Stimulated activated naive CD8-positive, alpha-beta T cell treated with anti-CD3 and anti-CD28 coated beads, Interleukin-15, Interleukin-2, amounts not matched to agents 100 ng/mL and 50 ng/mL, for 24 hours (primary cell): ENCODE measurements around the gene CEBPZ.
A peak's percentile ranks its signal among the peaks of the same experiment; 100 is the strongest.
"Not testable (repeated sequence)": the region's sequence is repeated elsewhere in the genome, so short reads cannot be mapped to it uniquely, and the experiment has no call there.

Source experiments
- H3K27ac Mint-ChIP-seq: one replicate; pipeline ENCODE4 v1.8.0; 2021; ENCODE audit warnings: mild to moderate bottlenecking, mixed read lengths
- H3K27me3 Mint-ChIP-seq: one replicate; pipeline ENCODE4 v1.8.0; 2021; ENCODE audit warnings: mixed read lengths
- H3K36me3 Mint-ChIP-seq: one replicate; pipeline ENCODE4 v1.8.0; 2021; ENCODE audit warnings: low read depth, mixed read lengths
- H3K4me1 Mint-ChIP-seq: one replicate; pipeline ENCODE4 v1.8.0; 2021; ENCODE audit warnings: low read depth, mixed read lengths
- H3K4me3 Mint-ChIP-seq: one replicate; pipeline ENCODE4 v1.8.0; 2021; ENCODE audit warnings: mild to moderate bottlenecking, mixed read lengths
- H3K9me3 Mint-ChIP-seq: one replicate; pipeline ENCODE4 v1.8.0; 2021; ENCODE audit warnings: mixed read lengths

CEBPZ gene

GRCh38 chr2:37232131-37232933 lies 936 bp upstream of the CEBPZ start:
- no peaks in the 10 kb centered on the region for H3K9me3 Mint-ChIP-seq
- no peak overlapping the region for H3K27ac Mint-ChIP-seq
- no peaks in the 10 kb centered on the region for H3K27me3 Mint-ChIP-seq
- H3K36me3 Mint-ChIP-seq: peaks cover 43% of the 10 kb centered on the region
- H3K4me3 Mint-ChIP-seq: no peak overlapping the region
- H3K4me1 Mint-ChIP-seq: peaks cover 44% of the 10 kb centered on the region

GRCh38 chr2:37230581-37230980 lies 815 bp downstream of the CEBPZ start:
- Mint-ChIP-seq H3K4me1 (peaks cover 59% of the 10 kb centered on the region), H3K36me3 (peaks cover 47% of the 10 kb centered on the region)

GRCh38 chr2:37228788-37229187 lies 2.6 kb downstream of the CEBPZ start:
- H3K27ac Mint-ChIP-seq: no peak overlapping the region
- peaks cover 60% of the 10 kb centered on the region for H3K4me1 Mint-ChIP-seq
- no peaks in the 10 kb centered on the region for H3K9me3 Mint-ChIP-seq
- no peak overlapping the region for H3K4me3 Mint-ChIP-seq
- peaks cover 48% of the 10 kb centered on the region for H3K36me3 Mint-ChIP-seq
- no peaks in the 10 kb centered on the region for H3K27me3 Mint-ChIP-seq

More at GRCh38 chr2:37230581-37230980, 815 bp downstream of the CEBPZ start:
- H3K27ac Mint-ChIP-seq: no peak overlapping the region
- H3K9me3 Mint-ChIP-seq: no peaks in the 10 kb centered on the region
- no peaks in the 10 kb centered on the region for H3K27me3 Mint-ChIP-seq
- H3K4me3 Mint-ChIP-seq: no peak overlapping the region

GRCh38 chr2:37226863-37227262 lies 4.5 kb downstream of the CEBPZ start:
- no peaks in the 10 kb centered on the region for H3K9me3 Mint-ChIP-seq
- H3K4me3 Mint-ChIP-seq: peak overlapping the region; percentile 45
- H3K4me1 Mint-ChIP-seq: peaks cover 73% of the 10 kb centered on the region
- H3K27me3 Mint-ChIP-seq: no peaks in the 10 kb centered on the region
- H3K27ac Mint-ChIP-seq: no peak overlapping the region
- H3K36me3 Mint-ChIP-seq: peaks cover 65% of the 10 kb centered on the region

GRCh38 chr2:37225129-37225528 lies 6.3 kb downstream of the CEBPZ start:
- Mint-ChIP-seq H3K4me1 (peaks cover 73% of the 10 kb centered on the region), H3K4me3 (peak overlapping the region; percentile 0), H3K36me3 (peaks cover 81% of the 10 kb centered on the region)
- not testable (repeated sequence) for H3K27ac Mint-ChIP-seq, H3K27me3 Mint-ChIP-seq, H3K9me3 Mint-ChIP-seq

GRCh38 chr2:37224063-37224462 lies 7.3 kb downstream of the CEBPZ start:
- Mint-ChIP-seq H3K9me3 (no peaks in the 10 kb centered on the region), H3K27me3 (no peaks in the 10 kb centered on the region), H3K4me1 (peaks cover 63% of the 10 kb centered on the region), H3K27ac (no peak overlapping the region), H3K4me3 (no peak overlapping the region), H3K36me3 (peaks cover 84% of the 10 kb centered on the region)

- H3K27ac Mint-ChIP-seq: peak overlapping the region; percentile 7
- no peak overlapping the region for H3K4me3 Mint-ChIP-seq
- H3K27me3 Mint-ChIP-seq: no peaks in the 10 kb centered on the region
- peaks cover 84% of the 10 kb centered on the region for H3K36me3 Mint-ChIP-seq
- no peaks in the 10 kb centered on the region for H3K9me3 Mint-ChIP-seq
- H3K4me1 Mint-ChIP-seq: peaks cover 55% of the 10 kb centered on the region
Observed at GRCh38 chr2:37223131-37223530, 8.3 kb downstream of the CEBPZ start.

- H3K9me3 Mint-ChIP-seq: no peaks in the 10 kb centered on the region
- H3K4me1 Mint-ChIP-seq: peaks cover 30% of the 10 kb centered on the region
- no peak overlapping the region for H3K4me3 Mint-ChIP-seq
- no peaks in the 10 kb centered on the region for H3K27me3 Mint-ChIP-seq
- H3K36me3 Mint-ChIP-seq: peaks cover 81% of the 10 kb centered on the region
- no peak overlapping the region for H3K27ac Mint-ChIP-seq
Observed at GRCh38 chr2:37219046-37219445, 12.3 kb downstream of the CEBPZ start.

GRCh38 chr2:37215250-37215649 lies 16.1 kb downstream of the CEBPZ start:
- no peak overlapping the region for H3K27ac Mint-ChIP-seq
- H3K9me3 Mint-ChIP-seq: no peaks in the 10 kb centered on the region

GRCh38 chr2:37211939-37212338 lies 19.5 kb downstream of the CEBPZ start:
- Mint-ChIP-seq H3K27ac (no peak overlapping the region), H3K4me3 (no peak overlapping the region), H3K36me3 (peaks cover 92% of the 10 kb centered on the region), H3K4me1 (peaks cover 15% of the 10 kb centered on the region), H3K9me3 (peaks cover 23% of the 10 kb centered on the region), H3K27me3 (no peaks in the 10 kb centered on the region)

More at GRCh38 chr2:37215250-37215649, 16.1 kb downstream of the CEBPZ start:
- H3K27me3 Mint-ChIP-seq: no peaks in the 10 kb centered on the region
- peaks cover 81% of the 10 kb centered on the region for H3K36me3 Mint-ChIP-seq
- H3K4me3 Mint-ChIP-seq: no peak overlapping the region
- H3K4me1 Mint-ChIP-seq: peaks cover 11% of the 10 kb centered on the region

GRCh38 chr2:37211212-37211611 lies 20.2 kb downstream of the CEBPZ start:
- no peak overlapping the region for H3K27ac Mint-ChIP-seq
- no peaks in the 10 kb centered on the region for H3K27me3 Mint-ChIP-seq
- peaks cover 92% of the 10 kb centered on the region for H3K36me3 Mint-ChIP-seq
- H3K9me3 Mint-ChIP-seq: peaks cover 28% of the 10 kb centered on the region
- peaks cover 12% of the 10 kb centered on the region for H3K4me1 Mint-ChIP-seq
- H3K4me3 Mint-ChIP-seq: no peak overlapping the region

- H3K4me3 Mint-ChIP-seq, H3K27ac Mint-ChIP-seq, H3K27me3 Mint-ChIP-seq: not testable (repeated sequence)
- Mint-ChIP-seq H3K4me1 (peaks cover 19% of the 10 kb centered on the region), H3K9me3 (peaks cover 41% of the 10 kb centered on the region), H3K36me3 (peaks cover 95% of the 10 kb centered on the region)
Observed at GRCh38 chr2:37206760-37207159, 24.6 kb downstream of the CEBPZ start.

- H3K9me3 Mint-ChIP-seq: peaks cover 41% of the 10 kb centered on the region
- H3K27me3 Mint-ChIP-seq: no peaks in the 10 kb centered on the region
- peaks cover 95% of the 10 kb centered on the region for H3K36me3 Mint-ChIP-seq
- peak overlapping the region; percentile 5 for H3K27ac Mint-ChIP-seq
- peaks cover 28% of the 10 kb centered on the region for H3K4me1 Mint-ChIP-seq
- H3K4me3 Mint-ChIP-seq: no peak overlapping the region
Observed at GRCh38 chr2:37205689-37206341, 25.6 kb downstream of the CEBPZ start.

GRCh38 chr2:37205071-37205661 lies 26.2 kb downstream of the CEBPZ start:
- H3K27me3 Mint-ChIP-seq, H3K4me3 Mint-ChIP-seq, H3K27ac Mint-ChIP-seq: not testable (repeated sequence)
- Mint-ChIP-seq H3K4me1 (peaks cover 35% of the 10 kb centered on the region), H3K36me3 (peaks cover 95% of the 10 kb centered on the region), H3K9me3 (peaks cover 41% of the 10 kb centered on the region)

- Mint-ChIP-seq H3K27ac (peak overlapping the region; percentile 67), H3K36me3 (peaks cover 91% of the 10 kb centered on the region), H3K27me3 (no peaks in the 10 kb centered on the region), H3K4me1 (peaks cover 44% of the 10 kb centered on the region), H3K9me3 (peaks cover 32% of the 10 kb centered on the region), H3K4me3 (no peak overlapping the region)
Observed at GRCh38 chr2:37203708-37204107, 27.7 kb downstream of the CEBPZ start.
